Stomach (tissue), 4 donors: ENCODE data around the gene PIGR.

Experiments
- EP300 ChIP-seq: sonication (generic); formaldehyde crosslinking; IDR thresholded peaks from one replicate; pipeline ENCODE4 v1.6.1; 2017; ENCODE audit warnings: antibody characterized with exemption
- POLR2A ChIP-seq, 4 donors: fragments of 450-650 bp; IDR thresholded peaks; one replicate each; pipeline ENCODE4 v1.6.1; 2016; ENCODE audit warnings: antibody characterized with exemption in 4 of 4, control low read depth in 2 of 4, mild to moderate bottlenecking in 1 of 4, moderate library complexity in 1 of 4
- POLR2AphosphoS5 ChIP-seq, 3 donors: sonication (generic); formaldehyde crosslinking; IDR thresholded peaks; one replicate each; pipeline ENCODE4 v1.6.1; 2016; ENCODE audit warnings: antibody characterized with exemption in 3 of 3
- TF ChIP-seq, protein P1 (sequence below), 7 experiments: fragments of 450-650 bp in 4 of 7; fragments of 200-600 bp in 3 of 7; sonication (generic) in 3 of 7; IDR thresholded peaks; one replicate each; pipeline ENCODE4 v1.5.1; 2016 to 2019; ENCODE audit warnings: antibody characterized with exemption in 7 of 7, control low read depth in 2 of 7, mild to moderate bottlenecking in 1 of 7

DNA sequence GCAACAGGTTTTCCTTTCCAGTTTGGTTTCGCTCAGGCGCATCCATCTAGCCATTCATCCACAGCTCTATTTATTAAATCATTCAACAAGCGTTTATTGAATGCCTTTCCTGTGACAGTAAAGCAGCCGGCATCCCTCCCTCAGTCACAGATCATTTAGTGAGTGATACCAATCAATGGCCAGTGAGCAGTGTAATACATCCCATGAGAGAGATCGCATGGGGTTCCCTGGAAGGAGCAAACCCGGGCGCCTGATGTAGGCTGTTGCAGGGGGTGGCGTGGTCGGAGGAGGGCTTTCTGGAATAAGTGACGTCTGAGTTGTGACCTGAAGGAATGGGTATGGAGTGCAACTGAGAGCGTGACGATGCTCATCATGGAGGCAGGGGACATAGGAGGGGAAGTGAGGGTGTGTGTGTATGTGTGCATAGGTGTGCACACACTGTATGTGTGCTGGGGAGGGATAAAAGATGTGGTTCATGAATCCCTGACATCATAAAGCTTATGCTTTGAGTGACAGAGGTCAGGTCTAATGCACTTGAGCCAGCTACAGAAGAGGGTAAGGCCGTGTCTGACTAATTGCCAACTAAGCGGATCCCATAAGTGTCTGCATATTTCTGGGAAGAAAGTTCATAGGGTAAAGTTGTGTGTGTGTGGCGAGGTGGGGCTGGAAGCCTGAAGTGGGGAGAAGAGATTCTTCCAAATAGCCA lies 31.1 kb downstream of the PIGR start:
- TF ChIP-seq, protein P1, sequence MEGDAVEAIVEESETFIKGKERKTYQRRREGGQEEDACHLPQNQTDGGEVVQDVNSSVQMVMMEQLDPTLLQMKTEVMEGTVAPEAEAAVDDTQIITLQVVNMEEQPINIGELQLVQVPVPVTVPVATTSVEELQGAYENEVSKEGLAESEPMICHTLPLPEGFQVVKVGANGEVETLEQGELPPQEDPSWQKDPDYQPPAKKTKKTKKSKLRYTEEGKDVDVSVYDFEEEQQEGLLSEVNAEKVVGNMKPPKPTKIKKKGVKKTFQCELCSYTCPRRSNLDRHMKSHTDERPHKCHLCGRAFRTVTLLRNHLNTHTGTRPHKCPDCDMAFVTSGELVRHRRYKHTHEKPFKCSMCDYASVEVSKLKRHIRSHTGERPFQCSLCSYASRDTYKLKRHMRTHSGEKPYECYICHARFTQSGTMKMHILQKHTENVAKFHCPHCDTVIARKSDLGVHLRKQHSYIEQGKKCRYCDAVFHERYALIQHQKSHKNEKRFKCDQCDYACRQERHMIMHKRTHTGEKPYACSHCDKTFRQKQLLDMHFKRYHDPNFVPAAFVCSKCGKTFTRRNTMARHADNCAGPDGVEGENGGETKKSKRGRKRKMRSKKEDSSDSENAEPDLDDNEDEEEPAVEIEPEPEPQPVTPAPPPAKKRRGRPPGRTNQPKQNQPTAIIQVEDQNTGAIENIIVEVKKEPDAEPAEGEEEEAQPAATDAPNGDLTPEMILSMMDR (IDR thresholded peaks at IDR 0.05), result no peak
- no peak for TF ChIP-seq POLR2A (IDR thresholded peaks at IDR 0.05)
- TF ChIP-seq POLR2AphosphoS5 (IDR thresholded peaks at IDR 0.05), result no peak
- no peak for TF ChIP-seq EP300
